SK-N-SH treated with all-trans-retinoic acid at 6 μM for 48 hours (cell line): ENCODE results near the gene SNX32.

ENCODE experiments used
- ZC3H10 ChIP-seq: fragments of 250-450 bp; sonication (Bioruptor Pico); IDR thresholded peaks from 2 replicates; pipeline ENCODE4 v1.5.1; 2021; ENCODE audit warnings: mild to moderate bottlenecking, moderate library complexity
- TF ChIP-seq, protein P1 (sequence below): fragments of 250-450 bp; sonication (Bioruptor Pico); IDR thresholded peaks from 2 replicates; pipeline ENCODE4 v1.8.0; 2020; ENCODE audit warnings: mild to moderate bottlenecking, moderate library complexity, borderline replicate concordance

DNA sequence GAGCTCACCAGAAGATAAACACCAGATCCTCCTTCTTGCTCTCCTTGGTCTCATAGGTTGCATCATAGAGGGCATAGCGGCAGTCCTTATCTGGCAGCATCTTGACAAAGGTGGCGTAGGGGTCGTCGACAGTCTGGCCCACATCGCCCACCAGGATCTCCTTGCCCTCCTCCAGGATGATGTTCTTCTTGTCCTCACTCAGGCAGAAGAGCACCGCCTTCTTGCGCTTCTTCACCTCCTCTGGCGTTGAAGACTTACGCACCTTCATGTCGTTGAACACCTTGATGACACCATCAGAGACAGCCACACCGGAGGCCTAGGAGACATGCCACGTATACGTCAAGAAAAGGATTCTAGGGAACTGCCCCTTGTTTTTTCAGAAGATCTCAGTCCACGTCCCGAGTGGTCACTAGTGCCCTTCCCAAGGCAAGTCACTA lies 22.2 kb downstream of the SNX32 start:
- TF ChIP-seq, protein P1, sequence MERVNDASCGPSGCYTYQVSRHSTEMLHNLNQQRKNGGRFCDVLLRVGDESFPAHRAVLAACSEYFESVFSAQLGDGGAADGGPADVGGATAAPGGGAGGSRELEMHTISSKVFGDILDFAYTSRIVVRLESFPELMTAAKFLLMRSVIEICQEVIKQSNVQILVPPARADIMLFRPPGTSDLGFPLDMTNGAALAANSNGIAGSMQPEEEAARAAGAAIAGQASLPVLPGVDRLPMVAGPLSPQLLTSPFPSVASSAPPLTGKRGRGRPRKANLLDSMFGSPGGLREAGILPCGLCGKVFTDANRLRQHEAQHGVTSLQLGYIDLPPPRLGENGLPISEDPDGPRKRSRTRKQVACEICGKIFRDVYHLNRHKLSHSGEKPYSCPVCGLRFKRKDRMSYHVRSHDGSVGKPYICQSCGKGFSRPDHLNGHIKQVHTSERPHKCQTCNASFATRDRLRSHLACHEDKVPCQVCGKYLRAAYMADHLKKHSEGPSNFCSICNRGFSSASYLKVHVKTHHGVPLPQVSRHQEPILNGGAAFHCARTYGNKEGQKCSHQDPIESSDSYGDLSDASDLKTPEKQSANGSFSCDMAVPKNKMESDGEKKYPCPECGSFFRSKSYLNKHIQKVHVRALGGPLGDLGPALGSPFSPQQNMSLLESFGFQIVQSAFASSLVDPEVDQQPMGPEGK (CRISPR knock-in tag) = no peak
- TF ChIP-seq ZC3H10 (CRISPR knock-in tag) = no peak
